ENCODE results near the gene CFB. TPM values are rescaled to one million over a fixed set of nuclear protein-coding genes. Genes with fewer than 3 reads are reported as not detected.

CFB gene
- total RNA-seq, 1 experiment from 2014 or later, result 0.31 TPM

DNA sequence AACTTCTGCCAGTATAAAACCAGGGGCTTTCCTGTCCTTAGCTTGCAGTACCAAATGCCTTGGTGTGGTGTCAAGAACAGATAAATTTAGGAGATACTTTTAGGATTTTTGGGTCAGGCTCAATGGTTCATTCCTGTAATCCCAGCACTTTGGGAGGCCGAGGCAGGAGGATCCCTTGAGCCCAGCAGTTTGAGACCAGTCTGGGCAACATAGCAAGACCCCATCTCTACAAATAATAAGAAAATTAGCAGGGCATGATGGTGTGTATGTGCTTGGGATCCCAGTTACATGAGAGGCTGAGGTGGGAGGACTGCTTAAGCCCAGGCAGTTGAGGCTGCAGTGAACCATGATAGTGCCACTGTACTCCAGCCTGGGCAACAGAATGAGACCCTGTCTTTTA, 40.9 kb upstream of the CFB start:
- Histone ChIP-seq H3K79me2 (ENCODE audit: insufficient read depth, low read length) (no peaks in the 10 kb centered on the region), H3T11ph (ENCODE audit: low read length) (no peak overlapping the region), H3K4me1 (ENCODE audit: insufficient read depth, low read length) (no peaks in the 10 kb centered on the region; the same call in 1 of the 2 replicates), H2AFZ (ENCODE audit: low read length) (no peak overlapping the region), H3K23ac (ENCODE audit: insufficient read length, low read depth, low read length) (no peak overlapping the region), H3K56ac (ENCODE audit: insufficient read length, low read depth, low read length) (no peak overlapping the region), H2BK15ac (ENCODE audit: low read depth, low read length) (no peak overlapping the region), H3K27me3 (ENCODE audit: insufficient read depth, low read length) (no peaks in the 10 kb centered on the region), H3K9ac (ENCODE audit: extremely low read depth, insufficient read length, low read length) (no peak overlapping the region), H4K5ac (ENCODE audit: insufficient read length, low read depth, low read length) (no peak overlapping the region), H3K23me2 (ENCODE audit: insufficient read length, low read depth, low read length, poor library complexity, severe bottlenecking) (no peaks in the 10 kb centered on the region), H4K8ac (replicated peaks; ENCODE audit: insufficient read length, low read depth, low read length) (no peak overlapping the region), H3K27ac (ENCODE audit: insufficient read length, low read depth, low read length) (no peak overlapping the region), H2BK12ac (ENCODE audit: insufficient read length, low read depth, low read length) (no peak overlapping the region), H3K14ac (ENCODE audit: insufficient read depth, low read length) (no peak overlapping the region), H3K18ac (ENCODE audit: insufficient read length, low read depth, low read length) (no peak overlapping the region), H2BK20ac (ENCODE audit: low read depth, low read length, poor library complexity, severe bottlenecking) (no peak overlapping the region), H3K4ac (ENCODE audit: low read depth, low read length) (no peak overlapping the region), H2AK5ac (ENCODE audit: insufficient read length, low read length) (no peak overlapping the region), H4K91ac (ENCODE audit: insufficient read length, low read depth, low read length) (no peak overlapping the region), H4K20me1 (ENCODE audit: control insufficient read depth, insufficient read depth, insufficient read length) (no peaks in the 10 kb centered on the region), H2BK120ac (ENCODE audit: low read depth, low read length, poor library complexity, severe bottlenecking) (no peak overlapping the region), H3K4me2 (ENCODE audit: insufficient read depth, insufficient read length, low read length) (no peak overlapping the region), H3K79me1 (ENCODE audit: insufficient read depth, low read depth, low read length, poor library complexity, severe bottlenecking) (no peaks in the 10 kb centered on the region), H2BK5ac (ENCODE audit: insufficient read length, low read length) (no peak overlapping the region), H3K9me3 (ENCODE audit: control insufficient read depth, low read depth, low read length) (no peaks in the 10 kb centered on the region)
- Mint-ChIP-seq H3K36me3 (ENCODE audit: insufficient read depth in 1 of 3, low read depth in 3 of 3) (peaks cover 0 to 3% (median under 1%) of the 10 kb centered on the region in 3 experiments; a peak in 4 of 7 replicates), H3K27me3 (ENCODE audit: low read depth) (no peaks in the 10 kb centered on the region; the same call in none of the 2 replicates), H3K9me3 (no peaks in the 10 kb centered on the region; a peak in 1 of 5 replicates), H3K4me3 (no peak overlapping the region), H3K27ac (no peak overlapping the region), H3K4me1 (peaks cover 17 to 30% of the 10 kb centered on the region in 2 experiments)
- DNase-seq, result no peak
- TF ChIP-seq, protein P1, sequence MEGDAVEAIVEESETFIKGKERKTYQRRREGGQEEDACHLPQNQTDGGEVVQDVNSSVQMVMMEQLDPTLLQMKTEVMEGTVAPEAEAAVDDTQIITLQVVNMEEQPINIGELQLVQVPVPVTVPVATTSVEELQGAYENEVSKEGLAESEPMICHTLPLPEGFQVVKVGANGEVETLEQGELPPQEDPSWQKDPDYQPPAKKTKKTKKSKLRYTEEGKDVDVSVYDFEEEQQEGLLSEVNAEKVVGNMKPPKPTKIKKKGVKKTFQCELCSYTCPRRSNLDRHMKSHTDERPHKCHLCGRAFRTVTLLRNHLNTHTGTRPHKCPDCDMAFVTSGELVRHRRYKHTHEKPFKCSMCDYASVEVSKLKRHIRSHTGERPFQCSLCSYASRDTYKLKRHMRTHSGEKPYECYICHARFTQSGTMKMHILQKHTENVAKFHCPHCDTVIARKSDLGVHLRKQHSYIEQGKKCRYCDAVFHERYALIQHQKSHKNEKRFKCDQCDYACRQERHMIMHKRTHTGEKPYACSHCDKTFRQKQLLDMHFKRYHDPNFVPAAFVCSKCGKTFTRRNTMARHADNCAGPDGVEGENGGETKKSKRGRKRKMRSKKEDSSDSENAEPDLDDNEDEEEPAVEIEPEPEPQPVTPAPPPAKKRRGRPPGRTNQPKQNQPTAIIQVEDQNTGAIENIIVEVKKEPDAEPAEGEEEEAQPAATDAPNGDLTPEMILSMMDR (conservative IDR thresholded peaks at IDR 0.05), result no peak
- no CpG with 5 or more reads among the region's 1 CpG for WGBS (ENCODE audit: extremely low coverage, insufficient read length, low lambda C conversion rate)
